G401.6 (cell line): ENCODE measurements around the gene FSIP1.

ENCODE experiments used
- FAIRE-seq: peaks from 2 replicates; lab custom pipeline; 2012; peaks lifted over from hg19 to GRCh38; lab: Jason Lieb, UNC

FSIP1 gene

GRCh38 chr15:39756806-39757522 lies 25.7 kb downstream of the FSIP1 start:
- peak; percentile 97 for FAIRE-seq

- no peak for FAIRE-seq
These were observed 29.6 kb downstream of the FSIP1 start for GRCh38 chr15:39752991-39753390.

- no peak for FAIRE-seq
These were observed 30.4 kb downstream of the FSIP1 start for GRCh38 chr15:39752246-39752645.

- no peak for FAIRE-seq
These were observed 34.4 kb downstream of the FSIP1 start for GRCh38 chr15:39748276-39748675.

GRCh38 chr15:39747326-39747725 lies 35.3 kb downstream of the FSIP1 start:
- FAIRE-seq = no peak

- FAIRE-seq = no peak
These were observed 35.8 kb downstream of the FSIP1 start for GRCh38 chr15:39746714-39747276.

- FAIRE-seq = no peak
These were observed 36.5 kb downstream of the FSIP1 start for GRCh38 chr15:39746176-39746575.

- FAIRE-seq = no peak
These were observed 37.2 kb downstream of the FSIP1 start for GRCh38 chr15:39745415-39745814.

- FAIRE-seq = no peak
These were observed 38.1 kb downstream of the FSIP1 start for GRCh38 chr15:39744334-39745103.

- no peak for FAIRE-seq
These were observed 39.0 kb downstream of the FSIP1 start for GRCh38 chr15:39743611-39744010.

GRCh38 chr15:39741258-39741657 lies 41.4 kb downstream of the FSIP1 start:
- FAIRE-seq = no peak

GRCh38 chr15:39738998-39739397 lies 43.6 kb downstream of the FSIP1 start:
- no peak for FAIRE-seq

- no peak for FAIRE-seq
These were observed 45.5 kb downstream of the FSIP1 start for GRCh38 chr15:39737196-39737550.

GRCh38 chr15:39736412-39737195 lies 46.0 kb downstream of the FSIP1 start:
- no peak for FAIRE-seq

GRCh38 chr15:39735120-39735717 lies 47.4 kb downstream of the FSIP1 start:
- no peak for FAIRE-seq

- peak; percentile 42 for FAIRE-seq
These were observed 51.4 kb downstream of the FSIP1 start for GRCh38 chr15:39731266-39731665.

GRCh38 chr15:39730552-39730951 lies 52.1 kb downstream of the FSIP1 start:
- FAIRE-seq = no peak

GRCh38 chr15:39729500-39729899 lies 53.1 kb downstream of the FSIP1 start:
- FAIRE-seq = no peak

GRCh38 chr15:39728845-39729244 lies 53.8 kb downstream of the FSIP1 start:
- FAIRE-seq = no peak

GRCh38 chr15:39721893-39722292 lies 60.7 kb downstream of the FSIP1 start:
- no peak for FAIRE-seq

GRCh38 chr15:39720621-39721611 lies 61.7 kb downstream of the FSIP1 start:
- FAIRE-seq = no peak
